HG03095 (cell line): ENCODE data around the gene CD69.

Source experiments
- ATAC-seq: cut with Tn5 transposase; IDR thresholded peaks from one replicate; pipeline ENCODE4 v1.9.1; 2021; ENCODE audit warnings: moderate library complexity; ENCODE audit not compliant: unreplicated experiment

Gene CD69

DNA sequence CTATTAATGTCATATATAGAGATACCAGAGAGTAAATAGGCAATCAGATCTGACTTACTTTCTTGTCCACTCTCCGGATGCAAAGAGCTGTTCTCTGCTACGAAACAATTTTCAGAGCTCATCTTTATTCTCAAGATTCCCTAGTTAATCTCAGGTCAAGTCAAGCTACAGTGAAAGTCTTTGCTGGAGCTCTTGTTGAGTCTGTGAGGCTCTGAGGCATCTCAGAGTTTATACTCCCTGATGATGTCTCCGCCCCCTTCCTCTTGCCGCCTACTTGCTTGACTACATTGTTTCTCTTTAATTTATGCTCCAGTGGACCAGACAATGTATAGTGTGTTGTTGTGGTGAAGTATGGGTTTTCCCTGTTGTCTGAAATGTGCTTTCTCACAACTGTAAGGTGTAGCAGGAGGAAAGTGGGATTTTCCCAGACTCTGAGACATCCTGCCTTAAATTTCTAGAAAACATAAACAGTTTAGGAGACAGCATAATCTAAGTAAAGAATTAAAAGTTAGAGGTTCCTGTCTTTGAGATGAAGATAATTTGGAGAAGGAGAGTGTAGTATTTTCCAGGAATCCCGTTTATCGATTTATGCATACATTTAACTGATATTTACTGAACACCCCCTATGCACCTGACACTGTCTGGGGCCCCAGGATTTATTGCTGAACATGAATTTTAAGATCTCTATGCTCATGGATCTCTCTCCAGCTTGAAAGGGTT lies at the start of gene CD69:
Gene CD69, minus strand, starts transcription at position 203 of the 720 bp plus-strand sequence. Its CDS starts 81 bp downstream, at position 122.
- ATAC-seq, result peak; percentile 51

DNA sequence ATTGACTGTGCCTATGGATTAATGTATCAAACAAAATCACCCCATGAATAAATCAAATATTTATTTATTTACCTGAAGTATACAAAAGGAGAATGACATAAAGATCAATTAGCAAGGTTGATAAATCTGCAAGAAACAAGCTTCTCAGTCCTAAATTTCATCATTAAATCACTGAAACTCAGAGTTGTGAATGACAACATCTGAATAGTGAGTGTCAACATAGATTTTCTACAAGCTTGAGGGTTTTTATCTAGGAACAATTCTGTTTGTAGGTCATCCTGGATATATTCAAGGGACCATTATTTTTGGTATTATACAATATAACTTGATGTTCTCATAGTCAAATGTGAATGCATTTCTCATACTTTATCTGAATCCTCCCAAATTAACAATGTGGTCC lies 49.2 kb upstream of the CD69 start:
- ATAC-seq, result no peak

DNA sequence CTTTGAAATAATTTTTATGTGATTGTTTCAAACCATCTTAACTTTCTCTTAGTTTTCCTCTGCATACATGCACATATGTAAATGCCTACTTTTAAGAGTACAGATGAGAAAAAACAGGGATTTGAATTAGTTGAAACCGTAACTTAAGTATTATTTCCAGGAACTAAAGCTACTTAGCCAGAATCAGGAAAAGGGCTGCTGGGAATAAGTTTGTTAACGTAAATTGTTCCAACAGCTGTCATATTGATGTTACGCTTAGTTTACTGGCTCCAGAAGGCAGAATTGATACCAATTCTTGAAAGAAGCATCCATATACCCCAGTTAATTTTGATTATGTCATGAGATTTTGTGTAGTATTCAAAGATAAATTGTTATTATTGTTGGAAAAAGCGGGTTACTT lies 48.6 kb upstream of the CD69 start:
- no peak for ATAC-seq

DNA sequence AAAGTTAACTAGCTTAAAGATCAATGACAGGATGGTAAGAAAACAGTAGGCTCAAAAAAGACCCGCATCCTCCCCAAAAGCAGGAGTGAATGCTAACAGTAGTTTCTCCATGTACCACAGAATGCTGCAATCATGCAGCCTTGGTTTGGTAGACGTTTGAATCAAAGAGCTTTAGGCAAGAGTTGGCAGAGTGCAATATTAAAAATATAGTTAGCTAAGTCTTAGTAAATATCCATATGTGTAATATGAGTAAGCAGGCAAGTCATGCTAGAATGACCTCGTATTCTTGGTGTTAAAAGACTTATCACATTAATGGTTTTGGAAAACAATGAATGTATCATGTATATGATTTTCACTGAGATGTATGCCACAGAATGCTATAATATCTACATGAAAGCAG lies 47.8 kb upstream of the CD69 start:
- no peak for ATAC-seq

DNA sequence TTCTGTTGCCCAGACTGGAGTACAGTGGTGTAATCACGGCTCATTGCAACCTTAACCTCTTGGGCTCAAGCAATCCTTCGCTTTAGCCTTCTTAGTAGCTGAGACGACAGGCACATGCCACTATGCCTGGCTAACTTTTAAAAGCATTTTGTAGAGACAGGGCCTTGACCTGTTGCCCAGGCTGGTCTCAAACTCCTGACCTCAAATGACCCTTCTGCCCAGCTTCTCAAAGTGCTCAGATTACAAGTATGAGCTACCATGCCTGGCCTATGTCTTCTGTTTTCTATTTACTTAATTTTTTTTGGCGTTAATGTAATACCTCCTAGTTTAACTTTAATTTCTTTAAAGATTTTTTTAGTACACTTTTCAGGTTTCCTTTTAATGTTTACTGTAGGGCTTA lies 46.0 kb upstream of the CD69 start:
- ATAC-seq, result no peak

DNA sequence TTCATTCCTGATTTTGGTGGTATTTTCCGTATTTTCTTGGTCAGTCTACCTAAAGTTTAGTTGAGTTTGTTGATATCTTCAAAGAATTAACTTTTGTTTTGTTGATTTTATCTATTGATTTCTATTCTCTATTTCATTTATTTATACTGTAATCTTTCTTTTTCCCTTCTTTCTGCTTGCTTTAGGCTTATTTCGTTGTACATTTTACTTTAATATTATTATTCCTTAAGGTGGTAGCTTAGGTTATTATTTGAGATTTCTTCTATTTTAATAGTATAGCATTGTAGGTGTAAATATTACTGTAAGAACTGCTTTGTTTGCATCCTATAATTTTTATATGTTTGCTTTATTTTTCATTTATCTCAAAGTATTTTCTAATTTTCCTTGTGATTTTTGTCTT lies 45.2 kb upstream of the CD69 start:
- ATAC-seq, result no peak

DNA sequence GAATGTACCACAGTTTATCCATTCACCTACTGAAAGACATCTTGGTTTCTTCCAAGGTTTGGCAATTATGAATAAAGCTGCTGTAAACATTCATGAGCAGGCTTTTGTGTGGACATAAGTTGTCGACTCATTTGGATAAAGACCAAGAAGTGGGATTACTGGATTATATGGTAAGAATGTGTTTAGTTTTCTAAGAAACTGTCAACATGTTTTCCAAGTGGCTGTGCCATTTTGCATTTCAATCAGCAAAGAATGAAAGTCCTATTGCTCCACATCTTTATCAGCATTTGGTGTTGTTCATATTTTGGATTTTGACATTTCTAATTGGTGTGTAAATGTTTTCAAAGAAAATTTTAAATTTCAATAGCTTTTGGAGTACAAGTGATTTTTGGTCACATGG lies 39.3 kb upstream of the CD69 start:
- no peak for ATAC-seq

DNA sequence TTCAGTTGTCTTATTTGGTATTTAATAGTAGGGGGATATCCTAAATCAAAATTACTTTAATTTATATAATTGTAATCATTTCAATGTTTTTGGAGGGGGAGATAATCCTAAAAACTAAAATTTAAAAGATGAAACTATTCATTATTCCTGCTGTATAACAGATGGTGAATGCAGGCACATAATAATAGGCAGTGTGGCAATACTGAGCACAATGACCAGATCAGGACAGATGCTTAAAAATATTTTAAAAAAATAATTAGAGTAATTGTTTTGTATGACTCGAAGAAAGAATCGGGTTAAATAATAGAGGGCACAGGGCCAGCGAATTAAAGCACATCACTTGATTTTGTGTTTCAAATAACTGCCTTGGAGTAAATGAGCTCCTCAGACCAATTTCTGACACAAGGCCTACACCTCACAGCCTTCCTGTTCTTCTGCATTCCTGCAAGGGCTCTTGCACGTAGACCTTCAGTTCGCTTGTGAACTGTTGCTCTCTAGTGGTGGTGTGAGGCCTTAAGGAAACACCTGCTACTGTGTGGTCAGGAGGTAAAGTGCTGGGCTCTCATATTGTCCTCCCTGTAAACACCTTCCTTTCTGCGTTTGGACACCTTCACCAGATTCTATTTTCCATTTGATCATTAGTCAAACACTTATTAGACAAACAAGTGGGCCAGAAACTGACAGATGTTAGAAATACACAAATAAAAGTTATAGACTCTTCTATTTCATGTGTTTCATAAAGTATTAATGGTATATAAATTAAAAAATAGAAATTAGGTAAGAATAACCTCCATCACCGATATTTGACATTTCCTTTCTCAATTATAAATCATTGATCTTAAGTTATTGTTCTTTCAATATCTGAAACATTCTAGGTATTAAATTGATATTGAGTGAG lies 37.3 kb upstream of the CD69 start:
- ATAC-seq, result peak; percentile 97

DNA sequence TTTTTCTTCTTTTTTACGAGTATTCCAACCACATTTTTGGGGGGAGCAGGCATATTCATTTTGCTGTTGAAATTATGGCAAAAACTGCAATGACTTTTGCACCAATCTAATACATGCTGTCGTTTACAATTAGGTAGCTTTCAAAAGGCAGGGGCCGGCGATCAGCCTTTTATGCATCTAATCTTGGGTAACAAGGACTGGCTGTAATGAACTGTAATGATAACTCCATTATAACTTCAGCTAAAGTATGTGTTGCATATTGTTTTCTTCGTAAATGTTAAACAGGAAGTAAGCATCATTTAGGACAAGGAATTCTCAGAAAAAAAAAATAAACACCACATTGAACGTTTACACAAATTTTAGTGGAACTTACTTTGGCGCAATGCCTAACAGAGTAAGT lies 36.3 kb upstream of the CD69 start:
- ATAC-seq, result no peak

DNA sequence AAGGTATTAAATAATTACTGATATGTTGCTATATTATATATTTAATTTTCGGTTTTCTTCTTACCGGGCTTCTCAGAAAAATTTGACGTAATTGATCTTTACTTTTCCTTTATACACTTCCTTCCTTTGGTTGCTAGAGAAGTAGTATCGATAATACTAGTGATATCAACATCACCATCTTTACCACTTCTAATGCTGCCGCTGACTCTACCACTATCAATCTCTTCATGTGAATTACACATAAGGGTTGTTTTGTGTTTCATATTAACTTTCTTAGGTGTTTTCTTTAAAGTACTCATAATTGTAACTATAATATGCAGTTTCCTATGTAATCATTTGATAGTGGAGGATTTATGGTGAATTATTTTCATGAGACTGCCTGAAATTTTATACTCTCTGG lies 35.6 kb upstream of the CD69 start:
- no peak for ATAC-seq

DNA sequence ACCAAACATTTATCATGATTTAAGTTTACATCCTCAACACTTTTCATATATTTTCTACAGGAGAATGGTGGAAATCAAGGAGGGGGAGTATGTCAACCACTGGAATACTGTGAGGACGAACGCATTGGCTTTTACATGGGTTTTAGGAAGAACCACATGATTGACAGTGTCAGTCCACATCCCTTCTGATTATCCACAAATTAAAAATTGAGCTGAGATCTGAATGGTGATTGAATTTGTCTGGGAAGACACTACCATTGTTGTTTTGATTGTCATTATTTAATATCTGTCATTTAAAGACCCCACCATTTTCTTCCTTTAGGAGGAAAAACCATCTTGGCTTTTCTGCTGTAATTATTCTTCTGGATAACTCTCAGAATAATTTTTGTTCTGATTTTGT lies 35.2 kb upstream of the CD69 start:
- no peak for ATAC-seq

DNA sequence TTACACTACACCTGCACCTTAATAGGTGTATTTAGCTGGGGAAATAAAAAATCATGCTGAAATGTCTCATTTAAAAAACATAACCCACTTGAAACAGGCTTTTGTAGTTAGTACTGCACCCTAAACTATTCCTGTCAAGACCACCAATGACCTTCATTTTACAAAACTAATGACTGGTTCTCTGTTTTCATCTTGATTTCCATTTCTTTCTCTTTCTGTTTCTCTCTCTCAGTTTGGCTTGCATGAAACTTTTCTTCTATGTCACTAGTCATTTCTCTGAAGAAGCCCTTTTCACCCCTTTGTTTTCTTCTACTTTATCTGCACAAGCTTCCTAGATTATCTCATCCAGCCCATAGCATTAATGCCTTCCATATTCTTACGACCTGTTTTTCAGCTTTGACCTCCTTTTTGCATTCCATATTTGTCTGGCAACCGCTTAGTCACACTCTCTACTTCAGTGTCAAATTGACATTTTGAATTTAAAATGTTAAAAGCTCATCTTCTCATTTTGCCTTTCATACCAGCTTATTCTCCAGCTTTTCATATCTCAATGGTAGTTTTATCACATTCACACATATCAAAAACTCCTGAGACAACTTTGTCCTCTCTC lies 33.9 kb upstream of the CD69 start:
- ATAC-seq, result peak; percentile 40

DNA sequence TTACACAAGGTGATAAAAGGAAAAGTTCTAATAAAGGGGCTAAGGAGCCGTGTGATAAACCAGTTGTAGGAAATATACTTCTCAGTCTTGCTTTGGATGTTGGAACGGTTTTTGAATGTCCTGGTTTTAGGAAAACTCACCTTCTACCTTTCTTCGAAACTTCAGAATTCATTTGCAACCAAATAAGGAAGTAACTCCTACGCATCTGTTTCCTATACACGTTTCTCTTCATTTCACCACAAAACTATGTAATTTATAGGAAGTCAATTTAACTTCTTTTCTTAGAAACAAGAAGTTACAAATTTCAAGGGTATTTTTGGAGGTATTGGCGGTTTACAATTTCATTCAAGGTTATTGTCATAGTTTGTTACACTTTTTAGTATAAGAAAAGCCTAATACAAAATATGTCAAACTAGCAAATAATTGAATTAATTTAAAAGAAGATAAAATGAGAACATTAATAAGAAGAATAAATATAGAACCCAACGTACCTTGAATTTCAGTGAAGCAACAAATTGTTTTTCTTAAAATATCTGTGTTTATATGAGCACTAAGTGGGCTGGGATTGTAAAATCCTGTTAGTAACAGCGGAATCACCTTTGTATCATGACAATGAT lies 33.2 kb upstream of the CD69 start:
- ATAC-seq, result no peak

DNA sequence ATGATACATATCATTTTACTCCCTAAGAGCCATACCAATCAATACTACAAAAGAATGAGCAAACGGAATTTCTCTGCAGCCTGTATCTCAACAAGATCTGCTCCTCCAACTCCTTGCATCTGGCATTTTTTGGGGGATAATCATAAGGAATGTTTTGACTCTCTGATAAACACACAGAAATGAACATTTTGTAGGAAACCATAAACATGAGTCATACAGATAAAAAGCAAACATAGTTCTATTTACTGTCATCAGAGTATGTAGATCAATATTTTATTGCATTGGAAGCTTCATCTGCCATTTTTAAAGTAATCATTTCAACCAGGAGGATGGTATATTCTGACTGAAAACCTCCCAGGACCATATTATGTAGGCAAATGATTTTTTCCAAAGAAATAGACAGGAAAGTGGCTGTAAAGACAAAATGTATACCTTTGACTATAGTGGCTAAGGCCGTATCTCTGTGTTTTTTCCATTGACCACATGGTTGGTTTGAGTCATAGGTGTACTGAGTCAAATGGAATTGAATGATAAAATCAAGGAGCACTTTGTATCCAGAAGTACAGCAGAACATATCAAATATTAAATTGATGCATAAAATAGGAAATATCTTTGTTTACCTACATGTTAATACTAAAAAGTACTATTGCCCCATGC lies 32.4 kb upstream of the CD69 start:
- no peak for ATAC-seq

DNA sequence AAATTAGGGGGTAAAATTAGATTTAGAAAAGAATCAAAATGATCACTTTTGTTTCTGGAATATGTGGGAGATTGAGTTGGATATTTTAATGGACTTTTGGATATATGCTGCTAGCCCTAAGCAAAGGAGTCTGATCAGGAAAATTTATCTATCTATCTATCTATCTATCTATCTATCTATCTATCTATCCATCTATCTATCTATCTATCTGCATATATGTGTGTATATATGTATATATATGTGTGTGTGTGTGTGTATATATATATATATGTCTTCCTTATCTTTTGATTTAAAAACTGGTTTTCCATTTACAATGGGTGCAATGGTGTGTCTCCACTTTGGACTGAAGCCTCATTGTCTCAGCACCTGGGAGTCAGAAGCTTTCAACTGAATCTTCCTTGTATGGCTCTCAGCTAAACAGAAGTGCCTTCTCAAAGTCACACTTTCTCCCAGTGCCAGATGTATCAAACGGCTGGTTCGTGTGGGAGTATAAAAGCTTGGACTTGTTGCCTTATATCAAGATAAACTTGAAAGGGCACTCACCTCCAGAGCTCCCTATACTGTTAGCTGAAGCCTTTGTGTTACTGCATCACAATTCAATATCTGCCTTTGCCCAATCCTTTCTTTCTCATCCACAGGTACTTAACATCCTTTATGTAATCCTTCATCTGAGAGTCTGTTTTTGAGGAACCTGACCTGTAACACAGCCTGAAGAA lies 31.6 kb upstream of the CD69 start:
- ATAC-seq, result no peak

DNA sequence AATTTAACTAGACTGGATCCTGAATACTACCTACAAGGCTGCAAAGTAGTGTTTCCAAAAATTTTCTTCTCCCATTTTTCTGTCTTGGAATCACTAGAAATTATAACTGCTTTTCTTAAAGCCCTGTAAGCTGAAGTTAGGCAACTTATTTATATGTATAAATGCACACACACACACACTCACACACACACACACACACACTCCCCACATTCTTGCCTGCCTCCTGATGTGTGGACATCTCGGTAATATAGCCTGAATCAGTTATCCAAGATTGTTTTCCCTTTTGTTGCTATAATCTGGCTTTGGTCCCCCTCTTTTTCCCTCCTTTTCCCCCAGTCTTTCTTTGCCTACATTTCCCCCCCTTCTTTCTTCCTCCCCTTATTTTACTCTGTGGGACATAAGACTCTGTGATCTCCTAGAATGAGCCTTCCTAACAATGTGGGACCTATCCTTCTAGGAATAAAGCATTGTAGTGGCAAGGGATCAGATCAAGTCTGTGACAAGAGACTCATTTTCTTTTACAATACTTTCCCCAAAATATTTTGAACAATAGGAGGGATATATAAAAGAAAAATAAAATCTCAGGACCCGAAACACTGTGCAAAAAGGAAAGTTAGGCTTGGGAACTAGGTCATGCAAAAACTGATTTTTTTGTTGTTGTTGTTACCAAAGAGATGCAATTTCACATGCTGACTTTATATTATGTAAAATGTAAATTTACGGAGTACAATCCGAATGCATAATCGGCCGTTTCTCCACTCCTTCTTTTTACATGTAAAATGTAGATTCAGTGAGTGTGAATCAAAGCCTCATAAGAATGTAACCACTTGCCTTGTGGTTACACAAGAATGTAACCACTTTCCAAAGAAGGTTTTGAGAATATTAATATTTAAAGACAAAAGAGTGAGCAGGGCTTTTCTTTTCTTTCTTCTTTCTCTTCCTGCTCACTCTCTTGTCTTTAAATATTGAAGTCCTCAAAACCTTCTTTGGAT lies 26.3 kb upstream of the CD69 start:
- no peak for ATAC-seq

DNA sequence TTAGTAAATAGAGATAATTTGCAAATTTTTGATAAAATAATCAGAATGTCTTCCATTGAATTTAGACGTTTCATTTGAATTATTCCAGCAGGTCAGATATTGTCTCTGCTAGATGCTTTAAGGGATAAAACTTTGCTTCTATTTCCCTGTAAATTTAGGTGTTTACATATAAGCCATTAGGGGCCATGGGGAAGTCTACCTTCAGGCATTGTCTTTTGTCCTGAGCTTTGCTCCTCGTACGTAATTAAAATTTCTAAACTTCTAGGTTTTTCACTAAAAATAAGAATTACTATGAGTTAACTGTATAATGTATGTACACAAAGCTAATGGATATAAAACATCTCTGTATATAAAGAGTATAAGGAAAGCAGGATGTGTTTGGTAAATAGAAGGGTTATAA lies 24.1 kb upstream of the CD69 start:
- no peak for ATAC-seq

DNA sequence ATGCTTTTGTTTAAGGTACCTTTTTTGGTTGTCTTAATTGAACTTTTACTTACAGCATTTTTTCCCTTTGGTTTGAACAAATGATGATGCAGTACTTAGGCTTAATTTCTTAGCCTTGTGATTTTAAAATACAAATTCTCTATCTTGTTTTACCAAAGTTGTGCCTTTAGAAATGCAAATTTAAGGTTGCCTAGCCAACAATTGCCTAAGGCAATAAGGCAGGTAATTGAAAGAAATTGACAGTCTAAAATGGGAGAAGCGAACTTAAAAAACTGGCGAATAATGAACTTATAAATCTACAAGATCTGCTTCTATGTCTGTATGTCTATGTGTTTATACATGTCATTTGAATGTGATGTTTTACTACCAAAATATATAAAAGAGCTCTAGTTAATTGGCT lies 23.6 kb upstream of the CD69 start:
- no peak for ATAC-seq
